GM18508 (cell line): Measurements from ENCODE around the gene MARK4.
"Not testable (repeated sequence)": the region's sequence is repeated elsewhere in the genome, so short reads cannot be mapped to it uniquely, and the experiment has no call there.

Source experiments
- ATAC-seq: cut with Tn5 transposase; IDR thresholded peaks from one replicate; pipeline ENCODE4 v1.9.1; 2021; ENCODE audit warnings: moderate number of reproducible peaks; ENCODE audit not compliant: insufficient read depth, unreplicated experiment

MARK4 gene

GRCh38 chr19:45303269-45304060 lies 52.4 kb downstream of the MARK4 start:
- ATAC-seq = no peak

- no peak for ATAC-seq
Observed at GRCh38 chr19:45304141-45304926, 53.3 kb downstream of the MARK4 start.

GRCh38 chr19:45305007-45305406 lies 53.9 kb downstream of the MARK4 start:
- ATAC-seq = no peak

- no peak for ATAC-seq
Observed at GRCh38 chr19:45305421-45305820, 54.4 kb downstream of the MARK4 start.

- ATAC-seq = no peak
Observed at GRCh38 chr19:45306040-45306439, 55.0 kb downstream of the MARK4 start.

- no peak for ATAC-seq
Observed at GRCh38 chr19:45306518-45307027, 55.5 kb downstream of the MARK4 start.

- no peak for ATAC-seq
Observed at GRCh38 chr19:45307361-45307760, 56.3 kb downstream of the MARK4 start.

GRCh38 chr19:45309322-45309721 lies 58.3 kb downstream of the MARK4 start:
- ATAC-seq = not testable (repeated sequence)

- ATAC-seq = no peak
Observed at GRCh38 chr19:45311621-45312020, 60.5 kb downstream of the MARK4 start.

GRCh38 chr19:45312285-45312684 lies 61.2 kb downstream of the MARK4 start:
- ATAC-seq = not testable (repeated sequence)

- no peak for ATAC-seq
Observed at GRCh38 chr19:45314708-45315245, 63.7 kb downstream of the MARK4 start.

- ATAC-seq = no peak
Observed at GRCh38 chr19:45315304-45315703, 64.2 kb downstream of the MARK4 start.

- ATAC-seq = no peak
Observed at GRCh38 chr19:45320997-45321775, 70.1 kb downstream of the MARK4 start.

- ATAC-seq = no peak
Observed at GRCh38 chr19:45321848-45322247, 70.8 kb downstream of the MARK4 start.

- no peak for ATAC-seq
Observed at GRCh38 chr19:45322311-45322710, 71.2 kb downstream of the MARK4 start.

GRCh38 chr19:45322744-45323281 lies 71.7 kb downstream of the MARK4 start, which contains the start of gene CKM:
TSS of gene CKM (minus strand) at chr19:45322875. CDS start at chr19:45319713, 3,162 bp downstream.
- no peak for ATAC-seq

GRCh38 chr19:45323671-45324081 lies 72.6 kb downstream of the MARK4 start:
- no peak for ATAC-seq

- no peak for ATAC-seq
Observed at GRCh38 chr19:45324349-45324907, 73.4 kb downstream of the MARK4 start.

- no peak for ATAC-seq
Observed at GRCh38 chr19:45327404-45328143, 76.5 kb downstream of the MARK4 start.
